ENCODE results near the gene PPIE.
"Not testable (repeated sequence)": the region's sequence is repeated elsewhere in the genome, so short reads cannot be mapped to it uniquely, and the experiment has no call there.

PPIE gene

GRCh38 chr1:39778463-39779099 is 39.9 kb downstream of the PPIE start:
- H3K27me3 ChIP-seq (ENCODE audit: insufficient read depth, low read length) = peaks cover 22% of the 10 kb centered on the region
- not testable (repeated sequence) for H3K36me3 ChIP-seq (ENCODE audit: insufficient read depth, low read length); H3K4me3 ChIP-seq (ENCODE audit: low read depth, low read length); H3K79me2 ChIP-seq (ENCODE audit: control insufficient read depth, insufficient read depth, low read length, unreplicated experiment); H2AFZ ChIP-seq (ENCODE audit: low read length, unreplicated experiment); H3K27ac ChIP-seq (ENCODE audit: low read depth, low read length); H3K4me1 ChIP-seq (ENCODE audit: control insufficient read depth, insufficient read depth, low read length, unreplicated experiment)

GRCh38 chr1:39779137-39779536 is 40.5 kb downstream of the PPIE start:
- Histone ChIP-seq H2AFZ (ENCODE audit: low read length, unreplicated experiment) (no peak overlapping the region), H3K4me1 (ENCODE audit: control insufficient read depth, insufficient read depth, low read length, unreplicated experiment) (no peaks in the 10 kb centered on the region), H3K79me2 (ENCODE audit: control insufficient read depth, insufficient read depth, low read length, unreplicated experiment) (no peaks in the 10 kb centered on the region), H3K27ac (ENCODE audit: low read depth, low read length) (no peak overlapping the region), H3K4me3 (ENCODE audit: low read depth, low read length) (no peak overlapping the region), H3K36me3 (ENCODE audit: insufficient read depth, low read length) (no peaks in the 10 kb centered on the region), H3K27me3 (ENCODE audit: insufficient read depth, low read length) (peaks cover 22% of the 10 kb centered on the region)

GRCh38 chr1:39779821-39780220 is 41.1 kb downstream of the PPIE start:
- no peaks in the 10 kb centered on the region for H3K79me2 ChIP-seq (ENCODE audit: control insufficient read depth, insufficient read depth, low read length, unreplicated experiment)
- no peaks in the 10 kb centered on the region for H3K4me1 ChIP-seq (ENCODE audit: control insufficient read depth, insufficient read depth, low read length, unreplicated experiment)
- H2AFZ ChIP-seq (ENCODE audit: low read length, unreplicated experiment) = no peak overlapping the region
- no peak overlapping the region for H3K4me3 ChIP-seq (ENCODE audit: low read depth, low read length)
- H3K27me3 ChIP-seq (ENCODE audit: insufficient read depth, low read length) = peaks cover 22% of the 10 kb centered on the region
- H3K27ac ChIP-seq (ENCODE audit: low read depth, low read length) = no peak overlapping the region
- no peaks in the 10 kb centered on the region for H3K36me3 ChIP-seq (ENCODE audit: insufficient read depth, low read length)

- Histone ChIP-seq H3K79me2 (ENCODE audit: control insufficient read depth, insufficient read depth, low read length, unreplicated experiment) (no peaks in the 10 kb centered on the region), H3K36me3 (ENCODE audit: insufficient read depth, low read length) (no peaks in the 10 kb centered on the region), H3K27me3 (ENCODE audit: insufficient read depth, low read length) (peaks cover 22% of the 10 kb centered on the region), H2AFZ (ENCODE audit: low read length, unreplicated experiment) (no peak overlapping the region), H3K27ac (ENCODE audit: low read depth, low read length) (no peak overlapping the region), H3K4me3 (ENCODE audit: low read depth, low read length) (no peak overlapping the region), H3K4me1 (ENCODE audit: control insufficient read depth, insufficient read depth, low read length, unreplicated experiment) (peaks cover 4% of the 10 kb centered on the region)
Measured at GRCh38 chr1:39781349-39781715, 42.6 kb downstream of the PPIE start.

- peaks cover 4% of the 10 kb centered on the region for H3K4me1 ChIP-seq (ENCODE audit: control insufficient read depth, insufficient read depth, low read length, unreplicated experiment)
- no peaks in the 10 kb centered on the region for H3K36me3 ChIP-seq (ENCODE audit: insufficient read depth, low read length)
- H3K27ac ChIP-seq (ENCODE audit: low read depth, low read length) = no peak overlapping the region
- no peak overlapping the region for H2AFZ ChIP-seq (ENCODE audit: low read length, unreplicated experiment)
- no peaks in the 10 kb centered on the region for H3K79me2 ChIP-seq (ENCODE audit: control insufficient read depth, insufficient read depth, low read length, unreplicated experiment)
- no peak overlapping the region for H3K4me3 ChIP-seq (ENCODE audit: low read depth, low read length)
- peaks cover 24% of the 10 kb centered on the region for H3K27me3 ChIP-seq (ENCODE audit: insufficient read depth, low read length)
Measured at GRCh38 chr1:39782103-39782502, 43.4 kb downstream of the PPIE start.

- H3K79me2 ChIP-seq (ENCODE audit: control insufficient read depth, insufficient read depth, low read length, unreplicated experiment); H3K27ac ChIP-seq (ENCODE audit: low read depth, low read length); H3K36me3 ChIP-seq (ENCODE audit: insufficient read depth, low read length); H3K4me1 ChIP-seq (ENCODE audit: control insufficient read depth, insufficient read depth, low read length, unreplicated experiment); H3K4me3 ChIP-seq (ENCODE audit: low read depth, low read length); H2AFZ ChIP-seq (ENCODE audit: low read length, unreplicated experiment): not testable (repeated sequence)
- peaks cover 30% of the 10 kb centered on the region for H3K27me3 ChIP-seq (ENCODE audit: insufficient read depth, low read length)
Measured at GRCh38 chr1:39782685-39783084, 44.0 kb downstream of the PPIE start.

GRCh38 chr1:39786303-39787107 is 47.8 kb downstream of the PPIE start:
- H3K4me1 ChIP-seq (ENCODE audit: control insufficient read depth, insufficient read depth, low read length, unreplicated experiment); H3K4me3 ChIP-seq (ENCODE audit: low read depth, low read length); H2AFZ ChIP-seq (ENCODE audit: low read length, unreplicated experiment); H3K79me2 ChIP-seq (ENCODE audit: control insufficient read depth, insufficient read depth, low read length, unreplicated experiment); H3K27ac ChIP-seq (ENCODE audit: low read depth, low read length); H3K36me3 ChIP-seq (ENCODE audit: insufficient read depth, low read length): not testable (repeated sequence)
- H3K27me3 ChIP-seq (ENCODE audit: insufficient read depth, low read length) = peaks cover 23% of the 10 kb centered on the region

GRCh38 chr1:39787108-39787375 is 48.4 kb downstream of the PPIE start:
- peaks cover 22% of the 10 kb centered on the region for H3K27me3 ChIP-seq (ENCODE audit: insufficient read depth, low read length)
- not testable (repeated sequence) for H3K27ac ChIP-seq (ENCODE audit: low read depth, low read length)

GRCh38 chr1:39787468-39787867 is 48.8 kb downstream of the PPIE start:
- Histone ChIP-seq H3K4me1 (ENCODE audit: control insufficient read depth, insufficient read depth, low read length, unreplicated experiment) (peaks cover 4% of the 10 kb centered on the region), H3K36me3 (ENCODE audit: insufficient read depth, low read length) (no peaks in the 10 kb centered on the region), H3K27me3 (ENCODE audit: insufficient read depth, low read length) (peaks cover 23% of the 10 kb centered on the region), H3K79me2 (ENCODE audit: control insufficient read depth, insufficient read depth, low read length, unreplicated experiment) (no peaks in the 10 kb centered on the region), H3K27ac (ENCODE audit: low read depth, low read length) (no peak overlapping the region), H2AFZ (ENCODE audit: low read length, unreplicated experiment) (no peak overlapping the region), H3K4me3 (ENCODE audit: low read depth, low read length) (no peak overlapping the region)

More at GRCh38 chr1:39787108-39787375, 48.4 kb downstream of the PPIE start:
- not testable (repeated sequence) for H2AFZ ChIP-seq (ENCODE audit: low read length, unreplicated experiment); H3K79me2 ChIP-seq (ENCODE audit: control insufficient read depth, insufficient read depth, low read length, unreplicated experiment); H3K36me3 ChIP-seq (ENCODE audit: insufficient read depth, low read length); H3K4me1 ChIP-seq (ENCODE audit: control insufficient read depth, insufficient read depth, low read length, unreplicated experiment); H3K4me3 ChIP-seq (ENCODE audit: low read depth, low read length)

GRCh38 chr1:39787964-39788363 is 49.3 kb downstream of the PPIE start:
- peaks cover 25% of the 10 kb centered on the region for H3K27me3 ChIP-seq (ENCODE audit: insufficient read depth, low read length)
- not testable (repeated sequence) for H2AFZ ChIP-seq (ENCODE audit: low read length, unreplicated experiment); H3K4me1 ChIP-seq (ENCODE audit: control insufficient read depth, insufficient read depth, low read length, unreplicated experiment); H3K27ac ChIP-seq (ENCODE audit: low read depth, low read length); H3K36me3 ChIP-seq (ENCODE audit: insufficient read depth, low read length); H3K4me3 ChIP-seq (ENCODE audit: low read depth, low read length); H3K79me2 ChIP-seq (ENCODE audit: control insufficient read depth, insufficient read depth, low read length, unreplicated experiment)

- Histone ChIP-seq H3K79me2 (ENCODE audit: control insufficient read depth, insufficient read depth, low read length, unreplicated experiment) (no peaks in the 10 kb centered on the region), H2AFZ (ENCODE audit: low read length, unreplicated experiment) (no peak overlapping the region), H3K4me3 (ENCODE audit: low read depth, low read length) (peak overlapping the region; percentile 68), H3K36me3 (ENCODE audit: insufficient read depth, low read length) (no peaks in the 10 kb centered on the region), H3K27me3 (ENCODE audit: insufficient read depth, low read length) (peaks cover 25% of the 10 kb centered on the region), H3K27ac (ENCODE audit: low read depth, low read length) (no peak overlapping the region), H3K4me1 (ENCODE audit: control insufficient read depth, insufficient read depth, low read length, unreplicated experiment) (peaks cover 4% of the 10 kb centered on the region)
Measured at GRCh38 chr1:39788426-39788757, 49.7 kb downstream of the PPIE start.
